HFFc6 (cell line): ENCODE data around the gene MRPL34. TPM values are rescaled to one million over a fixed set of nuclear protein-coding genes. Genes with fewer than 3 reads are reported as not detected.
A peak's percentile ranks its signal among the peaks of the same experiment; 100 is the strongest.

Source experiments
- DNase-seq: peaks from one replicate; pipeline ENCODE4 v3.0.0-alpha.2; 2018
- H3K27ac Mint-ChIP-seq: 2 replicates; pipeline ENCODE4 v1.8.0; 2020; ENCODE audit warnings: mild to moderate bottlenecking, mixed read lengths
- H3K27me3 Mint-ChIP-seq: 2 replicates; pipeline ENCODE4 v1.8.0; 2021; ENCODE audit warnings: mild to moderate bottlenecking, moderate library complexity, mixed read lengths; ENCODE audit not compliant: insufficient read depth
- H3K36me3 Mint-ChIP-seq: 2 replicates; pipeline ENCODE4 v1.8.0; 2021; ENCODE audit warnings: low read depth, mixed read lengths
- H3K4me1 Mint-ChIP-seq: 2 replicates; pipeline ENCODE4 v1.8.0; 2020; ENCODE audit warnings: low read depth, mixed read lengths
- H3K4me3 Mint-ChIP-seq: 2 replicates; pipeline ENCODE4 v1.8.0; 2020; ENCODE audit warnings: mild to moderate bottlenecking, moderate library complexity, mixed read lengths
- H3K9me3 Mint-ChIP-seq: 2 replicates; pipeline ENCODE4 v1.8.0; 2020; ENCODE audit warnings: mild to moderate bottlenecking, mixed read lengths
- CTCF ChIP-seq: fragments of 200-600 bp; sonication (generic); IDR thresholded peaks from 2 replicates; pipeline ENCODE4 v1.5.0; 2021; ENCODE audit warnings: antibody characterized with exemption, mild to moderate bottlenecking
- total RNA-seq, 6 experiments: library from RNA; stranded (reverse); fragmentation: NEBNext Ultra II Directional; extraction: Animal tissue kit (Norgen Biotek cat#: 25700); gene quantifications; 2 replicates in 1 of 6; 3 replicates in 5 of 6; pipeline ENCODE4 v1.2.3, GENCODE V29; 2021

The MRPL34 gene
- total RNA-seq, 6 experiments from 2014 or later: 43.1 to 56.7 (median 50.4) TPM

DNA sequence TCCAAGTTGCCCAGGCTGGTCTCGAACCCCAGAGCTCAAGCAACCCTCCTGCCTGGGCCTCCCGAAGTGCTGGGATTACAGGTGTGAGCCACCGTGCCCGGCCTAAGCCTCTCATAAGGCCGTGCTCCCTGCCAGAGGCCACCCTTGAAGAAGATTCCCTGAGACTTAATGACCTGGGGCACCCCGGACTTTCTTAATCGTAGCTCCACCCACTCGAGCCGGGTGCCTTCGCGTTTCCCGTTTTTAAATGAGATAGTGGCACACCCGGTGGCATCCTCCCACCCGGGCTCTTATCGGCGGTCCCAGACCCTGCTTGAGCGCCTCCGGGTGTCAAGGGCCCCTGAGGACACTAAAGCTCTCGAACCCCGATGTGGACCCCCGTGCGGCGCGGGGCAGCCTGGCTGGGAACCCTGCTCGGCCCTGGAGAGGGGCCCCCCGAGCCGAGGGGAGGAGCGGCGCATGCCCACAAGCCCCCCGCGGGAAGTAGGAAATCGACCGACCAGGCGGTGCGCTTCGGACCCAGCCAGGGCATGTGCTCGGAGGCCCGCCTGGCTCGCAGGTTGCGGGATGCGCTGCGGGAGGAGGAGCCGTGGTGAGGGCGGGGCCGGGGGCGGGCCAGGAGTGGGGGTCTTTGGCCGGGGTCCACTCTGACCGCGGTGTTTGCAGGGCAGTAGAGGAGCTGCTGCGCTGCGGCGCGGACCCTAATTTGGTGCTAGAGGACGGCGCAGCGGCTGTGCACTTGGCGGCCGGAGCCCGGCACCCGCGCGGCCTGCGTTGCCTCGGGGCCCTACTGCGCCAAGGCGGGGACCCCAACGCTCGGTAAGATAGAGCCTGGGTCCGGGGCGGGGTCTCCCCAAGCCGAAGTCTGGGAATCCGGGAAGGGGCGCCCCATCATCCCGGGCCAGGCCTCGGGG is 24.0 kb upstream of the MRPL34 start, which contains the start of gene ANKLE1:
ANKLE1 (plus strand) TSS at position 511 of the 914 bp plus-strand sequence; CDS start at position 531, 20 bp downstream.
- peak within 1 kb of the TSS; percentile 82 for H3K4me3 Mint-ChIP-seq

DNA sequence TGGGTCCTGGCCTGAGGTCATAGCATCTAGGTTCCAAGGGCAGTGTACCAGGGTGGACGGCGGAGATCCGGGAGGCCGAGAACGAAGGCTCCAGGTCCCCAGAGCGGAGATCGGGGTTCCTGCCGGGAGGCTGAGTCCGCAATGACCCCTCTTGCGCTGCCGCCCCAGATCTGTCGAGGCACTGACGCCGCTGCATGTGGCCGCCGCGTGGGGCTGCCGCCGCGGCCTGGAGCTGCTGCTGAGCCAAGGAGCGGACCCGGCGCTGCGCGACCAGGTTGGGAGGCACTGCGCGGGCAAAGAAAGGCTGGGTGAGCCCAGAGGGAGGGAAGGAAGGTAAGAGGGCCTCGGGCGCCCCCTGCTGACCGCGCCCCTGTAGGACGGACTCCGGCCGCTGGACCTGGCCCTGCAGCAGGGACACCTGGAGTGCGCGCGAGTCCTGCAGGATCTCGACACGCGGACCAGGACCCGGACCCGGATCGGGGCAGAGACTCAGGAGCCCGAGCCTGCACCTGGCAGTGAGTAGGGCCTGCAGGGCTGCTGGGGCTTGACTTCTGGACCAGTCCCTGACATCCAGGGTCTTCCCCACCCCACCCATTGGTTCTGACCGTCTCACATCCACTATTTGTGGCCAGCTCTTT is 23.1 kb upstream of the MRPL34 start:
- peak overlapping the region; percentile 82 for H3K4me3 Mint-ChIP-seq
- no peaks in the 10 kb centered on the region for H3K9me3 Mint-ChIP-seq
- no peak overlapping the region for H3K27ac Mint-ChIP-seq
- DNase-seq: peak; percentile 70
- peaks cover 5% of the 10 kb centered on the region for H3K4me1 Mint-ChIP-seq
- peaks cover 4% of the 10 kb centered on the region for H3K27me3 Mint-ChIP-seq
- H3K36me3 Mint-ChIP-seq: no peaks in the 10 kb centered on the region; the same call in 1 of the 2 replicates
- TF ChIP-seq CTCF: peak; percentile 95

More for the DNA sequence above, 24.0 kb upstream of the MRPL34 start, which contains the start of gene ANKLE1:
- Mint-ChIP-seq H3K9me3 (no peaks in the 10 kb centered on the region), H3K4me1 (peaks cover 5% of the 10 kb centered on the region), H3K36me3 (peaks cover 9% of the 10 kb centered on the region; the same call in 1 of the 2 replicates), H3K27me3 (peaks cover 4% of the 10 kb centered on the region), H3K27ac (no peak within 1 kb of the TSS)
- DNase-seq: no peak
- no peak for TF ChIP-seq CTCF

DNA sequence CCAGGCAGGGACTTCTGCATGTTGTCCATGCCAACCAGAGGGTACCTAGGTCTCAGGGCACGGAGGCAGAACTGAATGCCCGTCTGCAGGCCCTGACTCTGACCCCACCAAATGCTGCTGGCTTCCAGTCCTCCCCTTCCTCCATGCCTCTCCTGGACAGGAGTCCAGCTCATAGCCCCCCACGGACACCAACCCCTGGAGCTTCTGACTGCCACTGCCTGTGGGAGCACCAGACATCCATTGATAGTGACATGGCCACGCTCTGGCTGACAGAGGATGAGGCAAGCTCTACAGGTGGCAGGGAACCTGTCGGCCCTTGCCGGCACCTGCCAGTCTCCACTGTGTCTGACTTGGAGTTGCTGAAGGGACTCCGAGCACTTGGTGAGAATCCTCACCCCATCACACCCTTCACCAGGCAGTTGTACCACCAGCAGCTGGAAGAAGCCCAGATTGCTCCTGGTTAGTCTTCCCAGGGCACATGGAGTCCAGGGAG is 22.1 kb upstream of the MRPL34 start:
- DNase-seq: no peak
- TF ChIP-seq CTCF: no peak
- Mint-ChIP-seq H3K27me3 (peaks cover 4% of the 10 kb centered on the region), H3K27ac (no peak overlapping the region), H3K36me3 (no peaks in the 10 kb centered on the region; the same call in 1 of the 2 replicates), H3K4me1 (peaks cover 5% of the 10 kb centered on the region), H3K4me3 (no peak overlapping the region), H3K9me3 (no peaks in the 10 kb centered on the region)

GRCh38 chr19:17285415-17286135 is 20.1 kb upstream of the MRPL34 start:
- peaks cover 4% of the 10 kb centered on the region for H3K27me3 Mint-ChIP-seq
- DNase-seq: no peak
- no peak for TF ChIP-seq CTCF
- H3K9me3 Mint-ChIP-seq: no peaks in the 10 kb centered on the region
- H3K36me3 Mint-ChIP-seq: no peaks in the 10 kb centered on the region
- no peak overlapping the region for H3K27ac Mint-ChIP-seq
- H3K4me1 Mint-ChIP-seq: peaks cover 5% of the 10 kb centered on the region
- no peak overlapping the region for H3K4me3 Mint-ChIP-seq

- peaks cover 4% of the 10 kb centered on the region for H3K27me3 Mint-ChIP-seq
- H3K4me1 Mint-ChIP-seq: peaks cover 5% of the 10 kb centered on the region
- no peaks in the 10 kb centered on the region for H3K9me3 Mint-ChIP-seq
- H3K36me3 Mint-ChIP-seq: no peaks in the 10 kb centered on the region
- no peak for TF ChIP-seq CTCF
- H3K27ac Mint-ChIP-seq: no peak overlapping the region
- H3K4me3 Mint-ChIP-seq: no peak overlapping the region
- no peak for DNase-seq
These were observed 19.4 kb upstream of the MRPL34 start for GRCh38 chr19:17286263-17286662.
